Breast epithelium (tissue), 3 donors: ENCODE data around the gene SEH1L.
"Not testable (repeated sequence)": the region's sequence is repeated elsewhere in the genome, so short reads cannot be mapped to it uniquely, and the experiment has no call there.

ENCODE experiments used
- CTCF ChIP-seq, 3 donors: fragments of 450-650 bp; IDR thresholded peaks; one replicate each; pipeline ENCODE4 v1.5.1; 2016 to 2017; ENCODE audit warnings: antibody characterized with exemption in 3 of 3, mild to moderate bottlenecking in 3 of 3, moderate library complexity in 3 of 3
- POLR2A ChIP-seq: fragments of 450-650 bp; IDR thresholded peaks from one replicate; pipeline ENCODE4 v1.6.1; 2016; ENCODE audit warnings: antibody characterized with exemption, mild to moderate bottlenecking, moderate library complexity

GRCh38 chr18:12901208-12901607 is 46.6 kb upstream of the SEH1L start:
- TF ChIP-seq CTCF (IDR thresholded peaks at IDR 0.05); POLR2A: not testable (repeated sequence)
